Peyer's patch (tissue), 4 donors: ENCODE results near the gene FBXW7.

Experiments used
- CTCF ChIP-seq, 6 experiments: fragments of 450-650 bp in 4 of 6; fragments of 200-600 bp in 2 of 6; sonication (generic) in 1 of 6; IDR thresholded peaks; one replicate each; pipeline ENCODE4 v1.5.1; 2017 to 2019; ENCODE audit warnings: antibody characterized with exemption in 6 of 6, mild to moderate bottlenecking in 3 of 6, moderate library complexity in 1 of 6
- POLR2A ChIP-seq, 2 donors: fragments of 450-650 bp; IDR thresholded peaks; one replicate each; pipeline ENCODE4 v1.5.1; 2017; ENCODE audit warnings: antibody characterized with exemption in 2 of 2, mild to moderate bottlenecking in 2 of 2, moderate library complexity in 2 of 2

DNA sequence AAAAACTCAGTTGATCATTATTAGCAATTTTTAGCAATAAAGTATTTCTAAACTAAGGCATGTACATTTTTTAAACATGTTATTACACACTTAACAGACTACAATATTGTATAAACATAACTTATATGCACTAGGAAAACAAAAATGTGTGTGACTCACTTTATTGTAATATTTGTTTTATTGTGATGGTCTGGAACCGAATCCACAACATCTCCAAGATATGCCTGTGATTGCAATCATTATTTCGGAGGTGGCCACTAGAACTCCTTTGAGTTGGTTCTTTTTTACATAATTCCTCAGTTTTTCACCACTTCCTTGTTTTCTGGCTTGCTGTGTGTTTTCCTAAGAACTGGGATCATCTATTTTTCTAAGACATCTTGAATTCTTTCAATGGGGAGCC, 53.7 kb downstream of the FBXW7 start:
- TF ChIP-seq CTCF (IDR thresholded peaks at IDR 0.05), result no peak
- TF ChIP-seq POLR2A (IDR thresholded peaks at IDR 0.05), result no peak
